GM12878 (cell line): ENCODE measurements around the gene GAPDHS. TPM values are rescaled to one million over a fixed set of nuclear protein-coding genes. Genes with fewer than 3 reads are reported as not detected.

ENCODE experiments used
- ATF7 ChIP-seq: fragments of 450-650 bp; IDR thresholded peaks from 2 replicates; pipeline ENCODE4 v1.6.1; 2016; ENCODE audit warnings: low read depth, mild to moderate bottlenecking
- BACH1 ChIP-seq: fragments of 450-650 bp; IDR thresholded peaks from 2 replicates; pipeline ENCODE4 v1.6.1; 2017; ENCODE audit warnings: mild to moderate bottlenecking, borderline replicate concordance
- BHLHE40 ChIP-seq, 2 experiments: fragments of 450-650 bp in 1 of 2; IDR thresholded peaks; 2 replicates each; pipeline ENCODE4 v1.6.1; 2011 to 2017; ENCODE audit warnings: low read depth in 2 of 2, borderline replicate concordance in 1 of 2, improper control_type of control experiment in 1 of 2, low read length in 1 of 2, mild to moderate bottlenecking in 1 of 2
- CEBPB ChIP-seq, 2 experiments: fragments of 150-350 bp in 1 of 2; IDR thresholded peaks; 2 replicates each; pipeline ENCODE4 v1.6.1; 2012 to 2014; ENCODE audit warnings: low read depth in 2 of 2, low read length in 2 of 2, borderline replicate concordance in 1 of 2, inconsistent platforms in 1 of 2
- FOS ChIP-seq: IDR thresholded peaks from 3 replicates; pipeline ENCODE4 v1.6.1; 2011; ENCODE audit warnings: borderline replicate concordance; ENCODE audit not compliant: insufficient read length; ENCODE audit errors: extremely low read depth
- LARP7 ChIP-seq: fragments of 450-650 bp; IDR thresholded peaks from 2 replicates; pipeline ENCODE4 v1.6.1; 2017; ENCODE audit warnings: mild to moderate bottlenecking
- NFIC ChIP-seq: IDR thresholded peaks from 2 replicates; pipeline ENCODE4 v1.6.1; 2012; ENCODE audit warnings: low read depth, mild to moderate bottlenecking, inconsistent platforms, low read length, moderate library complexity
- NR2C2 ChIP-seq: IDR thresholded peaks from 2 replicates; pipeline ENCODE4 v1.6.1; 2011; ENCODE audit warnings: borderline replicate concordance, low read depth; ENCODE audit not compliant: control insufficient read depth, insufficient read length
- POLR2AphosphoS2 ChIP-seq: IDR thresholded peaks from 2 replicates; pipeline ENCODE4 v1.6.1; 2011; ENCODE audit warnings: low read depth, mild to moderate bottlenecking, low read length, improper control_type of control experiment, moderate library complexity
- RUNX3 ChIP-seq: IDR thresholded peaks from 2 replicates; pipeline ENCODE4 v1.6.1; 2012; ENCODE audit warnings: low read length, inconsistent platforms
- SMAD5 ChIP-seq: IDR thresholded peaks from 2 replicates; pipeline ENCODE4 v1.6.1; 2016; ENCODE audit warnings: antibody characterized with exemption, low read depth
- ZNF217 ChIP-seq: fragments of 450-650 bp; IDR thresholded peaks from 2 replicates; pipeline ENCODE4 v1.6.1; 2017; ENCODE audit warnings: antibody characterized with exemption, mild to moderate bottlenecking
- ZNF274 ChIP-seq: IDR thresholded peaks from one replicate; pipeline ENCODE4 v1.8.0; 2011; ENCODE audit not compliant: insufficient read length, insufficient read depth
- polyA plus RNA-seq, 11 experiments: library from polyadenylated mRNA; depleted of rRNA in 4 of 11; unstranded in 6 of 11; stranded (reverse) in 5 of 11; fragments of >200 nt; fragmentation: Nextera tagmentation in 4 of 11; fragmentation: Illumina TruSeq in 1 of 11; extraction: Ambion mirVana in 4 of 11; extraction: Trizol in 1 of 11; gene quantifications; 1 replicate in 1 of 11; 2 replicates in 10 of 11; pipeline versions ENCODE4 v1.2.1 to v1.2.3, GENCODE V29; 2011 to 2016; ENCODE audit warnings: inconsistent platforms in 2 of 11, missing spikeins in 2 of 11, low read depth in 1 of 11
- total RNA-seq, 4 experiments: library from RNA; depleted of rRNA in 3 of 4; stranded (reverse); fragments of >200 nt in 3 of 4; fragmentation: Illumina TruSeq in 1 of 4; extraction: Trizol in 1 of 4; gene quantifications; 2 replicates each; pipeline versions ENCODE4 v1.2.1 to v1.2.3, GENCODE V29; 2013 to 2021
- TF ChIP-seq, protein P1 (sequence below): fragments of 450-650 bp; IDR thresholded peaks from 2 replicates; pipeline ENCODE4 v1.6.1; 2017; ENCODE audit warnings: mild to moderate bottlenecking
- TF ChIP-seq, protein P2 (sequence below): fragments of 150-350 bp; IDR thresholded peaks from 2 replicates; pipeline ENCODE4 v1.6.1; 2016; ENCODE audit warnings: low read depth, low read length
- TF ChIP-seq, protein P3 (sequence below): IDR thresholded peaks from 2 replicates; pipeline ENCODE4 v1.6.1; 2011; ENCODE audit warnings: low read depth, mild to moderate bottlenecking, low read length, moderate library complexity, borderline replicate concordance; ENCODE audit errors: extremely low read depth
- TF ChIP-seq, protein P4 (sequence below): fragments of 450-650 bp; IDR thresholded peaks from 2 replicates; pipeline ENCODE4 v1.6.1; 2016; ENCODE audit warnings: mild to moderate bottlenecking
- TF ChIP-seq, protein P5 (sequence below): fragments of 450-650 bp; IDR thresholded peaks from 2 replicates; pipeline ENCODE4 v1.6.1; 2017; ENCODE audit warnings: low read depth, mild to moderate bottlenecking, moderate library complexity

Gene GAPDHS
- total and polyA plus RNA-seq, 10 of the 15 experiments (the other 5 are each of a cell fraction or from before 2014, with no cell fraction given) = 0.08 TPM; not detected in 9

DNA sequence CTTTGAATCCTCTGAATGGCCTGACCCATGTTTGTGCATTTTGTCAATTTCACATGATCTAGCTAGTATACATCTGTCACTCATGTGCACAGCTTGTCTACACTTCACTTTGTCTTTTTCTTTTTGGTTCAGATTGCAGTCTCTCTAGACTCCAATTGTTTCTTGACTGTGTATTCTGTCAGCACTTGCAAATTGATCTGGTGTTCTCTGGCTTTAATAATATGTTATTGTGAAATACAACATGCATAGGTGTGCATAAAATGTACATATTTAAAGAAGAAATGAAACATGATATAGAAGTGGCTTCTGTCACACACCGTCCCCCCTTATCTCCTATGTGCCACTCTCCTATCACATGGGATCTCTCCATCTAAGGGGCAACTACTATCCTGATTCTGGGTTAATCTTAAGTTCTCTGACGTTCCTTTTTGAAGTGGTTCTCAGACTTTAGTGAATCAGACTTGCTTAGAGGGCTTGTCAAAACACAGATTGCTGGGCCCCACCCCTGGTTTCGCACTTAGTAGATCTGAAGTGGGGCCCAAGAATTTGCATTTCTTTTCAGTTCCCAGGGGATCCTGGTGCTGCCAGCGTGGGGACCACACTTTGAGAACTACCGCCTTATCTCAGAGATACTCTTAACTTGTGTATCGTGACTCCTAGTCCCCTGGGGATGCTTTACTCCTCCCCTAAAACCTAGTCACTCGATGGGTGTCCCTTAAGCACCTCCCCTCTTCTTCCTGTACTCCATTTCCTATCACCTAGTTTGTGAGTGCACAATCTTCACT is 48.8 kb upstream of the GAPDHS start (continued):
- TF ChIP-seq, protein P1, sequence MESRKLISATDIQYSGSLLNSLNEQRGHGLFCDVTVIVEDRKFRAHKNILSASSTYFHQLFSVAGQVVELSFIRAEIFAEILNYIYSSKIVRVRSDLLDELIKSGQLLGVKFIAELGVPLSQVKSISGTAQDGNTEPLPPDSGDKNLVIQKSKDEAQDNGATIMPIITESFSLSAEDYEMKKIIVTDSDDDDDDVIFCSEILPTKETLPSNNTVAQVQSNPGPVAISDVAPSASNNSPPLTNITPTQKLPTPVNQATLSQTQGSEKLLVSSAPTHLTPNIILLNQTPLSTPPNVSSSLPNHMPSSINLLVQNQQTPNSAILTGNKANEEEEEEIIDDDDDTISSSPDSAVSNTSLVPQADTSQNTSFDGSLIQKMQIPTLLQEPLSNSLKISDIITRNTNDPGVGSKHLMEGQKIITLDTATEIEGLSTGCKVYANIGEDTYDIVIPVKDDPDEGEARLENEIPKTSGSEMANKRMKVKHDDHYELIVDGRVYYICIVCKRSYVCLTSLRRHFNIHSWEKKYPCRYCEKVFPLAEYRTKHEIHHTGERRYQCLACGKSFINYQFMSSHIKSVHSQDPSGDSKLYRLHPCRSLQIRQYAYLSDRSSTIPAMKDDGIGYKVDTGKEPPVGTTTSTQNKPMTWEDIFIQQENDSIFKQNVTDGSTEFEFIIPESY = no peak
- TF ChIP-seq SMAD5 (no peak), NR2C2 (no peak), ATF7 (peak; percentile 54), NFIC (peak; percentile 59; the same call in 1 of the 2 replicates), CEBPB (IDR thresholded peaks at IDR 0.05; ENCODE audit: borderline replicate concordance in 1 of 2, low read depth in 2 of 2, low read length in 2 of 2) (no peak), LARP7 (peak; percentile 56; the same call in 1 of the 2 replicates), ZNF217 (peak; percentile 36; the same call in 1 of the 2 replicates), RUNX3 (peak; percentile 59), FOS (no peak), ZNF274 (no peak), POLR2AphosphoS2 (no peak), BHLHE40 (IDR thresholded peaks at IDR 0.05; ENCODE audit: borderline replicate concordance in 1 of 2, low read depth in 2 of 2, low read length in 1 of 2) (peak; percentile 69 to 80; a peak in 2 of 4 replicates), BACH1 (peak; percentile 73; the same call in 1 of the 2 replicates)
- TF ChIP-seq, protein P2, sequence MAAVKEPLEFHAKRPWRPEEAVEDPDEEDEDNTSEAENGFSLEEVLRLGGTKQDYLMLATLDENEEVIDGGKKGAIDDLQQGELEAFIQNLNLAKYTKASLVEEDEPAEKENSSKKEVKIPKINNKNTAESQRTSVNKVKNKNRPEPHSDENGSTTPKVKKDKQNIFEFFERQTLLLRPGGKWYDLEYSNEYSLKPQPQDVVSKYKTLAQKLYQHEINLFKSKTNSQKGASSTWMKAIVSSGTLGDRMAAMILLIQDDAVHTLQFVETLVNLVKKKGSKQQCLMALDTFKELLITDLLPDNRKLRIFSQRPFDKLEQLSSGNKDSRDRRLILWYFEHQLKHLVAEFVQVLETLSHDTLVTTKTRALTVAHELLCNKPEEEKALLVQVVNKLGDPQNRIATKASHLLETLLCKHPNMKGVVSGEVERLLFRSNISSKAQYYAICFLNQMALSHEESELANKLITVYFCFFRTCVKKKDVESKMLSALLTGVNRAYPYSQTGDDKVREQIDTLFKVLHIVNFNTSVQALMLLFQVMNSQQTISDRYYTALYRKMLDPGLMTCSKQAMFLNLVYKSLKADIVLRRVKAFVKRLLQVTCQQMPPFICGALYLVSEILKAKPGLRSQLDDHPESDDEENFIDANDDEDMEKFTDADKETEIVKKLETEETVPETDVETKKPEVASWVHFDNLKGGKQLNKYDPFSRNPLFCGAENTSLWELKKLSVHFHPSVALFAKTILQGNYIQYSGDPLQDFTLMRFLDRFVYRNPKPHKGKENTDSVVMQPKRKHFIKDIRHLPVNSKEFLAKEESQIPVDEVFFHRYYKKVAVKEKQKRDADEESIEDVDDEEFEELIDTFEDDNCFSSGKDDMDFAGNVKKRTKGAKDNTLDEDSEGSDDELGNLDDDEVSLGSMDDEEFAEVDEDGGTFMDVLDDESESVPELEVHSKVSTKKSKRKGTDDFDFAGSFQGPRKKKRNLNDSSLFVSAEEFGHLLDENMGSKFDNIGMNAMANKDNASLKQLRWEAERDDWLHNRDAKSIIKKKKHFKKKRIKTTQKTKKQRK = no peak
- TF ChIP-seq, protein P3, sequence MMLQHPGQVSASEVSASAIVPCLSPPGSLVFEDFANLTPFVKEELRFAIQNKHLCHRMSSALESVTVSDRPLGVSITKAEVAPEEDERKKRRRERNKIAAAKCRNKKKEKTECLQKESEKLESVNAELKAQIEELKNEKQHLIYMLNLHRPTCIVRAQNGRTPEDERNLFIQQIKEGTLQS = no peak
- TF ChIP-seq, protein P4, sequence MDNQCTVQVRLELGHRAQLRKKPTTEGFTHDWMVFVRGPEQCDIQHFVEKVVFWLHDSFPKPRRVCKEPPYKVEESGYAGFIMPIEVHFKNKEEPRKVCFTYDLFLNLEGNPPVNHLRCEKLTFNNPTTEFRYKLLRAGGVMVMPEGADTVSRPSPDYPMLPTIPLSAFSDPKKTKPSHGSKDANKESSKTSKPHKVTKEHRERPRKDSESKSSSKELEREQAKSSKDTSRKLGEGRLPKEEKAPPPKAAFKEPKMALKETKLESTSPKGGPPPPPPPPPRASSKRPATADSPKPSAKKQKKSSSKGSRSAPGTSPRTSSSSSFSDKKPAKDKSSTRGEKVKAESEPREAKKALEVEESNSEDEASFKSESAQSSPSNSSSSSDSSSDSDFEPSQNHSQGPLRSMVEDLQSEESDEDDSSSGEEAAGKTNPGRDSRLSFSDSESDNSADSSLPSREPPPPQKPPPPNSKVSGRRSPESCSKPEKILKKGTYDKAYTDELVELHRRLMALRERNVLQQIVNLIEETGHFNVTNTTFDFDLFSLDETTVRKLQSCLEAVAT = no peak
- TF ChIP-seq, protein P5, sequence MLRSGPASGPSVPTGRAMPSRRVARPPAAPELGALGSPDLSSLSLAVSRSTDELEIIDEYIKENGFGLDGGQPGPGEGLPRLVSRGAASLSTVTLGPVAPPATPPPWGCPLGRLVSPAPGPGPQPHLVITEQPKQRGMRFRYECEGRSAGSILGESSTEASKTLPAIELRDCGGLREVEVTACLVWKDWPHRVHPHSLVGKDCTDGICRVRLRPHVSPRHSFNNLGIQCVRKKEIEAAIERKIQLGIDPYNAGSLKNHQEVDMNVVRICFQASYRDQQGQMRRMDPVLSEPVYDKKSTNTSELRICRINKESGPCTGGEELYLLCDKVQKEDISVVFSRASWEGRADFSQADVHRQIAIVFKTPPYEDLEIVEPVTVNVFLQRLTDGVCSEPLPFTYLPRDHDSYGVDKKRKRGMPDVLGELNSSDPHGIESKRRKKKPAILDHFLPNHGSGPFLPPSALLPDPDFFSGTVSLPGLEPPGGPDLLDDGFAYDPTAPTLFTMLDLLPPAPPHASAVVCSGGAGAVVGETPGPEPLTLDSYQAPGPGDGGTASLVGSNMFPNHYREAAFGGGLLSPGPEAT = peak; percentile 57; the same call in 1 of the 2 replicates
- TF ChIP-seq, all 136 proteins: peak for 35
